C4-2B (cell line): ENCODE data around the gene KDM7A.

Source experiments
- CTCF ChIP-seq: fragments of 450-650 bp; conservative IDR thresholded peaks from 2 replicates; pipeline ENCODE4 v1.5.1; 2017; ENCODE audit warnings: mild to moderate bottlenecking
- ZFX ChIP-seq: fragments of 450-650 bp; IDR thresholded peaks from 2 replicates; pipeline ENCODE4 v1.6.1; 2017

GRCh38 chr7:140070546-140070945, 106.2 kb downstream of the KDM7A start:
- TF ChIP-seq CTCF = no peak
- no peak for TF ChIP-seq ZFX
